Loucy (cell line): ENCODE data around the gene SLC7A9.

ENCODE experiments used
- CTCF ChIP-seq: fragments of 200-600 bp; sonication (generic); conservative IDR thresholded peaks from 2 replicates; pipeline ENCODE4 v1.5.1; 2014; ENCODE audit warnings: mild to moderate bottlenecking, antibody characterized with exemption, low read length
- EZH2phosphoT487 ChIP-seq: fragments of 200-600 bp; IDR thresholded peaks from 2 replicates; pipeline ENCODE4 v1.6.1; 2018; ENCODE audit warnings: antibody characterized with exemption, mild to moderate bottlenecking, moderate library complexity, borderline replicate concordance

GRCh38 chr19:32863841-32864240 is 5.7 kb downstream of the SLC7A9 start:
- TF ChIP-seq CTCF: no peak
- TF ChIP-seq EZH2phosphoT487: no peak
